ENCODE results near the gene LRTM2.
"Not testable (repeated sequence)": the region's sequence is repeated elsewhere in the genome, so short reads cannot be mapped to it uniquely, and the experiment has no call there.

The LRTM2 gene

GRCh38 chr12:1815814-1816729 is 4.3 kb upstream of the LRTM2 start:
- no peak for TF ChIP-seq ZC3H10 (CRISPR knock-in tag; IDR thresholded peaks at IDR 0.05)
- TF ChIP-seq PPARA (CRISPR knock-in tag; IDR thresholded peaks at IDR 0.05; ENCODE audit: borderline replicate concordance) = no peak
- no peak for TF ChIP-seq ARNTL (CRISPR knock-in tag; IDR thresholded peaks at IDR 0.05; ENCODE audit: borderline replicate concordance, low read depth)
- TF ChIP-seq PATZ1 (CRISPR knock-in tag; IDR thresholded peaks at IDR 0.05; ENCODE audit: borderline replicate concordance) = no peak
- no peak for TF ChIP-seq SNAI2 (CRISPR knock-in tag; IDR thresholded peaks at IDR 0.05)
- TF ChIP-seq RARB (CRISPR knock-in tag; IDR thresholded peaks at IDR 0.05) = no peak
- ATAC-seq = no peak

GRCh38 chr12:1816730-1817348 is 3.5 kb upstream of the LRTM2 start:
- no peak for ATAC-seq
- TF ChIP-seq ZC3H10 (CRISPR knock-in tag; IDR thresholded peaks at IDR 0.05) (no peak), CSRNP3 (CRISPR knock-in tag; IDR thresholded peaks at IDR 0.05) (no peak), CSDC2 (CRISPR knock-in tag; IDR thresholded peaks at IDR 0.05) (no peak), BACH2 (CRISPR knock-in tag; IDR thresholded peaks at IDR 0.05; ENCODE audit: borderline replicate concordance) (no peak), SNAI2 (CRISPR knock-in tag; IDR thresholded peaks at IDR 0.05) (no peak), ARNTL (CRISPR knock-in tag; IDR thresholded peaks at IDR 0.05; ENCODE audit: borderline replicate concordance, low read depth) (no peak), RARB (CRISPR knock-in tag; IDR thresholded peaks at IDR 0.05) (no peak)

GRCh38 chr12:1817928-1818327 is 2.4 kb upstream of the LRTM2 start:
- not testable (repeated sequence) for ATAC-seq

- no peak for TF ChIP-seq OSR1 (CRISPR knock-in tag; IDR thresholded peaks at IDR 0.05)
- no peak for TF ChIP-seq ISL1 (CRISPR knock-in tag; IDR thresholded peaks at IDR 0.05)
- TF ChIP-seq ZNF70 (CRISPR knock-in tag; IDR thresholded peaks at IDR 0.05) = no peak
- TF ChIP-seq BACH2 (CRISPR knock-in tag; IDR thresholded peaks at IDR 0.05; ENCODE audit: borderline replicate concordance) = no peak
- no peak for TF ChIP-seq CSRNP3 (CRISPR knock-in tag; IDR thresholded peaks at IDR 0.05)
- TF ChIP-seq ZC3H10 (CRISPR knock-in tag; IDR thresholded peaks at IDR 0.05) = no peak
- TF ChIP-seq CREB5 (CRISPR knock-in tag; IDR thresholded peaks at IDR 0.05; ENCODE audit: low read depth) = no peak
- no peak for TF ChIP-seq RARB (CRISPR knock-in tag; IDR thresholded peaks at IDR 0.05)
- TF ChIP-seq TSHZ2 (CRISPR knock-in tag; IDR thresholded peaks at IDR 0.05) = no peak
- TF ChIP-seq SNAI2 (CRISPR knock-in tag; IDR thresholded peaks at IDR 0.05) = no peak
- TF ChIP-seq ZFP3 (CRISPR knock-in tag; IDR thresholded peaks at IDR 0.05) = no peak
- no peak for TF ChIP-seq CSDC2 (CRISPR knock-in tag; IDR thresholded peaks at IDR 0.05)
- ATAC-seq = no peak
These were observed 1.3 kb upstream of the LRTM2 start for GRCh38 chr12:1819050-1819449.

All from SK-N-SH treated with all-trans-retinoic acid at 6 μM for 48 hours (cell line).